ENCODE data around the gene STX3. TPM values are rescaled to one million over a fixed set of nuclear protein-coding genes. Genes with fewer than 3 reads are reported as not detected.

Gene STX3
- total RNA-seq, 1 donor from 2014 or later: 52.4 TPM

- H3K27me3 Mint-ChIP-seq (ENCODE audit: insufficient read depth, low read depth): no peaks in the 10 kb centered on the region
- Histone ChIP-seq H2AFZ (replicated peaks) (no peak overlapping the region), H3K4me3 (no peak overlapping the region), H3K9ac (no peak overlapping the region), H3K27ac (no peak overlapping the region), H3K4me1 (peaks cover 7% of the 10 kb centered on the region), H3K36me3 (no peaks in the 10 kb centered on the region), H3K79me2 (ENCODE audit: low read depth) (no peaks in the 10 kb centered on the region), H3K9me3 (ENCODE audit: low read depth) (no peaks in the 10 kb centered on the region), H3K4me2 (no peak overlapping the region), H3K27me3 (no peaks in the 10 kb centered on the region), H3F3A (ENCODE audit: low read depth) (peaks cover 11% of the 10 kb centered on the region), H4K20me1 (ENCODE audit: low read depth) (peaks cover 6% of the 10 kb centered on the region)
- peaks cover 8% of the 10 kb centered on the region for H3K36me3 Mint-ChIP-seq
- no peak overlapping the region for H3K27ac Mint-ChIP-seq
- DNase-seq (ENCODE audit: low spot score): peak; percentile 45
- H3K9me3 Mint-ChIP-seq: no peaks in the 10 kb centered on the region
- H3K4me1 Mint-ChIP-seq: peaks cover 5% of the 10 kb centered on the region
- H3K4me3 Mint-ChIP-seq: no peak overlapping the region
- TF ChIP-seq, protein P1, sequence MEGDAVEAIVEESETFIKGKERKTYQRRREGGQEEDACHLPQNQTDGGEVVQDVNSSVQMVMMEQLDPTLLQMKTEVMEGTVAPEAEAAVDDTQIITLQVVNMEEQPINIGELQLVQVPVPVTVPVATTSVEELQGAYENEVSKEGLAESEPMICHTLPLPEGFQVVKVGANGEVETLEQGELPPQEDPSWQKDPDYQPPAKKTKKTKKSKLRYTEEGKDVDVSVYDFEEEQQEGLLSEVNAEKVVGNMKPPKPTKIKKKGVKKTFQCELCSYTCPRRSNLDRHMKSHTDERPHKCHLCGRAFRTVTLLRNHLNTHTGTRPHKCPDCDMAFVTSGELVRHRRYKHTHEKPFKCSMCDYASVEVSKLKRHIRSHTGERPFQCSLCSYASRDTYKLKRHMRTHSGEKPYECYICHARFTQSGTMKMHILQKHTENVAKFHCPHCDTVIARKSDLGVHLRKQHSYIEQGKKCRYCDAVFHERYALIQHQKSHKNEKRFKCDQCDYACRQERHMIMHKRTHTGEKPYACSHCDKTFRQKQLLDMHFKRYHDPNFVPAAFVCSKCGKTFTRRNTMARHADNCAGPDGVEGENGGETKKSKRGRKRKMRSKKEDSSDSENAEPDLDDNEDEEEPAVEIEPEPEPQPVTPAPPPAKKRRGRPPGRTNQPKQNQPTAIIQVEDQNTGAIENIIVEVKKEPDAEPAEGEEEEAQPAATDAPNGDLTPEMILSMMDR (IDR thresholded peaks at IDR 0.05): peak; percentile 69
- TF ChIP-seq EZH2 (IDR thresholded peaks at IDR 0.05): no peak
- TF ChIP-seq EZH2phosphoT487 (IDR thresholded peaks at IDR 0.05): no peak
Observed at GRCh38 chr11:59802639-59803176, 47.5 kb downstream of the STX3 start.

- Mint-ChIP-seq H3K9me3 (no peaks in the 10 kb centered on the region), H3K27me3 (ENCODE audit: insufficient read depth, low read depth) (no peaks in the 10 kb centered on the region), H3K27ac (no peak overlapping the region), H3K36me3 (peaks cover 10% of the 10 kb centered on the region), H3K4me1 (peaks cover 5% of the 10 kb centered on the region), H3K4me3 (no peak overlapping the region)
- no peak overlapping the region for H2AFZ ChIP-seq (replicated peaks)
- H3K9me3 ChIP-seq (ENCODE audit: low read depth): no peaks in the 10 kb centered on the region
- H3K79me2 ChIP-seq (ENCODE audit: low read depth): peaks cover 6% of the 10 kb centered on the region
- peaks cover 6% of the 10 kb centered on the region for H4K20me1 ChIP-seq (ENCODE audit: low read depth)
- H3K4me3 ChIP-seq: no peak overlapping the region
- TF ChIP-seq EZH2phosphoT487 (IDR thresholded peaks at IDR 0.05): no peak
- peaks cover 11% of the 10 kb centered on the region for H3F3A ChIP-seq (ENCODE audit: low read depth)
- H3K27ac ChIP-seq: no peak overlapping the region
- no peak overlapping the region for H3K9ac ChIP-seq
- peaks cover 7% of the 10 kb centered on the region for H3K4me1 ChIP-seq
- no peaks in the 10 kb centered on the region for H3K36me3 ChIP-seq
- no peak for DNase-seq (ENCODE audit: low spot score)
- no peak overlapping the region for H3K4me2 ChIP-seq
- H3K27me3 ChIP-seq: no peaks in the 10 kb centered on the region
Observed at GRCh38 chr11:59804061-59804460, 48.9 kb downstream of the STX3 start.

GRCh38 chr11:59807047-59807610, 52.0 kb downstream of the STX3 start:
- no peak overlapping the region for H3K27ac Mint-ChIP-seq
- peaks cover 17% of the 10 kb centered on the region for H3K79me2 ChIP-seq (ENCODE audit: low read depth)
- H2AFZ ChIP-seq (replicated peaks): no peak overlapping the region
- no peaks in the 10 kb centered on the region for H3K27me3 ChIP-seq
- H3K4me2 ChIP-seq: no peak overlapping the region
- H3F3A ChIP-seq (ENCODE audit: low read depth): peaks cover 8% of the 10 kb centered on the region
- H4K20me1 ChIP-seq (ENCODE audit: low read depth): peaks cover 3% of the 10 kb centered on the region
- no peak overlapping the region for H3K9ac ChIP-seq
- peaks cover 17% of the 10 kb centered on the region for H3K4me1 Mint-ChIP-seq
- peaks cover 10% of the 10 kb centered on the region for H3K36me3 Mint-ChIP-seq
- H3K9me3 ChIP-seq (ENCODE audit: low read depth): no peaks in the 10 kb centered on the region
- TF ChIP-seq EZH2phosphoT487 (IDR thresholded peaks at IDR 0.05): no peak
- no peak for TF ChIP-seq EZH2 (IDR thresholded peaks at IDR 0.05)
- TF ChIP-seq, protein P1 (IDR thresholded peaks at IDR 0.05): no peak
- H3K4me3 ChIP-seq: no peak overlapping the region
- no peak for DNase-seq (ENCODE audit: low spot score)
- H3K4me1 ChIP-seq: peaks cover 8% of the 10 kb centered on the region
- H3K4me3 Mint-ChIP-seq: peak overlapping the region; percentile 2
- no peaks in the 10 kb centered on the region for H3K9me3 Mint-ChIP-seq
- no peaks in the 10 kb centered on the region for H3K36me3 ChIP-seq
- no peak overlapping the region for H3K27ac ChIP-seq
- no peaks in the 10 kb centered on the region for H3K27me3 Mint-ChIP-seq (ENCODE audit: insufficient read depth, low read depth)

Measured in neural progenitor cell (in vitro differentiated cells).